Fibroblast of the aortic adventitia (primary cell): Measurements from ENCODE around the gene METTL16. TPM values are rescaled to one million over a fixed set of nuclear protein-coding genes. Genes with fewer than 3 reads are reported as not detected.

ENCODE experiments used
- DNase-seq: peaks from one replicate; pipeline ENCODE4 v3.0.0-alpha.2; 2010; ENCODE audit warnings: low read depth
- H3K4me3 ChIP-seq: 2 replicates; pipeline ENCODE4 v1.5.1; 2011; ENCODE audit warnings: low read depth, mild to moderate bottlenecking, control low read depth, low read length, moderate library complexity
- total RNA-seq: library from RNA; depleted of rRNA; stranded (reverse); fragments of >200 nt; gene quantifications from 2 replicates; pipeline ENCODE4 v1.2.3, GENCODE V29; 2012; ENCODE audit warnings: low replicate concordance
- TF ChIP-seq, protein P1 (sequence below): IDR thresholded peaks from 2 replicates; pipeline ENCODE4 v1.5.1; 2011; ENCODE audit warnings: mild to moderate bottlenecking, low read length, control low read depth, inconsistent platforms; ENCODE audit not compliant: insufficient read depth

Gene METTL16
- total RNA-seq, 1 donor, result 18.7 TPM

DNA sequence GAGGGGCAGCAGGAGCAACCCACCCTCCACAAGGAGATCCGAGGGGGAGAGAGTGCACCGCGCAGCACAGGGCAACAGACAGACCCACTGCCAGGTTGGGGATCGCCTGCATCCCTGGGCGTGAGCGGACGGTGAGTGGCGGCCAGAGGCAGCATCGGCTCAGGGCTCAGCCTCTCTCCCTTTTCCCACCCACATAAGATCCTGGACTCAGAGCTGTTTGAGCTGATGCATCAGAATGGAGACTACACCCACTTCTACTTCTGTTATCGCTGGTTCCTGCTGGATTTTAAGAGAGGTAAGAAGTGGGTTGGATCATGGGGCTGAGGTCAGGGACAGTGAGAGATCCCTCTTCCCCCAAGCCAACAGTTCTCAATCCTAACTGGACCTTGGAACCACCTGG is 134.0 kb downstream of the METTL16 start:
- no peak overlapping the region for H3K4me3 ChIP-seq
- DNase-seq, result no peak
- TF ChIP-seq, protein P1, sequence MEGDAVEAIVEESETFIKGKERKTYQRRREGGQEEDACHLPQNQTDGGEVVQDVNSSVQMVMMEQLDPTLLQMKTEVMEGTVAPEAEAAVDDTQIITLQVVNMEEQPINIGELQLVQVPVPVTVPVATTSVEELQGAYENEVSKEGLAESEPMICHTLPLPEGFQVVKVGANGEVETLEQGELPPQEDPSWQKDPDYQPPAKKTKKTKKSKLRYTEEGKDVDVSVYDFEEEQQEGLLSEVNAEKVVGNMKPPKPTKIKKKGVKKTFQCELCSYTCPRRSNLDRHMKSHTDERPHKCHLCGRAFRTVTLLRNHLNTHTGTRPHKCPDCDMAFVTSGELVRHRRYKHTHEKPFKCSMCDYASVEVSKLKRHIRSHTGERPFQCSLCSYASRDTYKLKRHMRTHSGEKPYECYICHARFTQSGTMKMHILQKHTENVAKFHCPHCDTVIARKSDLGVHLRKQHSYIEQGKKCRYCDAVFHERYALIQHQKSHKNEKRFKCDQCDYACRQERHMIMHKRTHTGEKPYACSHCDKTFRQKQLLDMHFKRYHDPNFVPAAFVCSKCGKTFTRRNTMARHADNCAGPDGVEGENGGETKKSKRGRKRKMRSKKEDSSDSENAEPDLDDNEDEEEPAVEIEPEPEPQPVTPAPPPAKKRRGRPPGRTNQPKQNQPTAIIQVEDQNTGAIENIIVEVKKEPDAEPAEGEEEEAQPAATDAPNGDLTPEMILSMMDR, result no peak

DNA sequence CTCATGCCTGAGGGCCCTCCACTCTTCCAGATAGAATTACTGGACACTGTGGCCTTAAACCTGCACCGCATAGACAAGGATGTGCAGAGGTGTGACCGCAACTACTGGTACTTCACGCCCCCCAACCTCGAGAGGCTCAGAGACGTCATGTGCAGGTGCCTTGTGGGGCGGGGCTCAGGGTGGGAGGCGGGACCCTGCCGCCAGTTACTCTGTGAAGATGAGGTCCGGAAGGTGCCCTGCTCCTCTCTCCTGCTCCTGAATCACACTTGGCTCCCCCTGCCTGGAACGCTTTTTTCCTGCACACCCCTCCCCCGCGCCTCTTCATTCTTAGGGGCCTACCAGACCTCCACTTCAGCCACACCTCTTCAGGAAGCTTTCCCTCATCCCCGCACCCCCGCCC is 135.6 kb downstream of the METTL16 start:
- no peak for DNase-seq
- no peak overlapping the region for H3K4me3 ChIP-seq
- TF ChIP-seq, protein P1, result no peak

DNA sequence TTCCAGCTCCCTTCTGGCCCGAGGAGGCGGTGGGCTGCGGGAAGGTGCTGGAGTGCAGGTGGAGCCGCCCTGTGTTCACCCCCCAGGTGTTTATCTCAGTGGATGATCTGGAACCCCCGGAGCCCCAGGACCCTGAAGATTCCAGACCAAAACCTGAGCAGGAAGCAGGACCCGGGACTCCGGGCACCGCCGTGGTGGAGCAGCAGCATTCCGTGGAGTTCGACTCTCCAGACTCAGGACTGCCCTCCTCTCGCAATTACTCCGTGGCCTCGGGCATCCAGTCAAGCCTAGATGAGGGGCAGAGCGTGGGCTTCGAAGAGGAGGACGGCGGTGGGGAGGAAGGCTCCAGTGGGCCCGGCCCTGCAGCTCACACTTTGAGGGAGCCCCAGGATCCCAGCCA is 136.3 kb downstream of the METTL16 start:
- no peak for DNase-seq
- TF ChIP-seq, protein P1, result no peak
- no peak overlapping the region for H3K4me3 ChIP-seq

DNA sequence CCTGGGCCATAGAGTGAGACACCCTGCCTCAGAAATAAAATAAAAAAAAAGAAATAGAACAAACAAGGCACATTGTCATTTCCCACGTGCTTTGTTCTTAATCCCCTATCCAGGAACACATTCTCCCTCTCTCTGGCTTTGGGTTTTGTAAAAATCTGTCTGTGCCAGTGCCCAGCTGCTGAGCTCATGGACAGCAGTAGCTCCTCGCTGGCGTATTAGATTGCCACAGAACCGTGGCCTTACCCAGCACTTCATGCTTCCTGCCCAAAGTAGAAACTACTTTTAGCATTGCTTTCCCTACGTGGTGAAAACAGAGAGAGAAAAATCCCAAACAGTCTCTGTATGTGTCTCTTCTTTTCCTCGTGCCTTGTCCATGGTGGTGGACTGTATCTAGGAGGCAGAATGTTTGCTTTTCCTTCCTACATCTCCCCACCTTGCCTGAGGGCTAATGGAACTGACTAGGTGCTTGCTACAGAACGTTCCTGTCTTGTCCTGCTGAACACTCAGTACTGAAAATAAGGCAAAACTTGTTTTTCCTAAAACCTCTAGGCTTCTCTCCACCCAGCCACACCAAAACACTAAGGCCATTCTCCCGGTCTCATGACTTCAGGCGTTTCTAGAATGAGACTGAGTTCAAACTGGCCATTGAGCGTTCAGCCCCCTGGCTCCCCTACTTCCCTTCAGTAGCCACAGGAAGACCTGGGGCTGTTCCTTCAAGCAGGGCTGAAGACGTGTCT is 137.0 kb downstream of the METTL16 start:
- no peak overlapping the region for H3K4me3 ChIP-seq
- TF ChIP-seq, protein P1, result no peak
- DNase-seq, result no peak

GRCh38 chr17:2373179-2373578 is 138.5 kb downstream of the METTL16 start:
- TF ChIP-seq, protein P1, result no peak
- no peak overlapping the region for H3K4me3 ChIP-seq
- DNase-seq, result no peak

DNA sequence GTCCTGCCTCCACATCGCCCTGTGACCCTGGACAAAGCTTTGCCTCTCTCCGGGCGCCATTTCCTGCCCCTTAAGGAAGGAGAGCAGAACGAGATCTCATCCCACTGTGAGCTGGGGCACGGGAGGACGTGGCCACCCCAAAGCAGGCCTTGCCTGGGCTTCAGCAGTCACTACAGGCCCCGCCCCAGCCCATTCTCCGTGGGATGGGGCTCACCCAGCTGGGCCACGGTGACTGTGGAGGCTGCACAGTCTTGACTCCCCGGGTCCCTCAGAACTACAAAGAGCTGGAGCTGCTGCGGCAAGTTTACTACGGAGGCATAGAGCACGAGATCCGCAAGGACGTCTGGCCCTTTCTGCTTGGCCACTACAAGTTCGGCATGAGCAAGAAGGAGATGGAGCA is 139.0 kb downstream of the METTL16 start:
- H3K4me3 ChIP-seq, result no peak overlapping the region
- TF ChIP-seq, protein P1, result no peak
- DNase-seq, result no peak

DNA sequence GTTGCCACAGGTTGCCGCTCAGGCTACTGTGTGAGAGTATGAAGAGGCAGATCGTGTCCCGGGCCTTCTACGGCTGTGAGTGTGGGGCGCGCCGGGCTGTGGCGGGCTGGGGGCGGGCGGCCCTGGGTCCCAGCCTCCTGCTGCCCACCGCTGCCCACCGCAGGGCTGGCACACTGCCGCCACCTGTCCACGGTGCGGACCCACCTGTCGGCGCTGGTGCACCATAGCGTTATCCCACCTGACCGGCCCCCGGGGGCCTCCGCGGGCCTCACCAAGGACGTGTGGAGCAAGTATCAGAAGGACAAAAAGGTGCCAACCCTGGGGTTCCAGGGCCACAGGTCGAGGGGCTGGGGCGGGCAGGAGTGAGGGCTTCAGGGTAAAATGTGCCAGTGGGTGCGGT is 139.5 kb downstream of the METTL16 start:
- TF ChIP-seq, protein P1, result no peak
- no peak for DNase-seq
- H3K4me3 ChIP-seq, result no peak overlapping the region
